Activated CD4-positive, alpha-beta T cell treated with anti-CD3 and anti-CD28 coated beads, Interleukin-2, amount 50 U/mL, for 48 hours (primary cell): ENCODE results near the gene NUDT3.
A peak's percentile ranks its signal among the peaks of the same experiment; 100 is the strongest.
"Not testable (repeated sequence)": the region's sequence is repeated elsewhere in the genome, so short reads cannot be mapped to it uniquely, and the experiment has no call there.

Experiments
- DNase-seq, 2 experiments: peaks; one replicate each; pipeline ENCODE4 v3.0.0-alpha.2; 2020

The NUDT3 gene

DNA sequence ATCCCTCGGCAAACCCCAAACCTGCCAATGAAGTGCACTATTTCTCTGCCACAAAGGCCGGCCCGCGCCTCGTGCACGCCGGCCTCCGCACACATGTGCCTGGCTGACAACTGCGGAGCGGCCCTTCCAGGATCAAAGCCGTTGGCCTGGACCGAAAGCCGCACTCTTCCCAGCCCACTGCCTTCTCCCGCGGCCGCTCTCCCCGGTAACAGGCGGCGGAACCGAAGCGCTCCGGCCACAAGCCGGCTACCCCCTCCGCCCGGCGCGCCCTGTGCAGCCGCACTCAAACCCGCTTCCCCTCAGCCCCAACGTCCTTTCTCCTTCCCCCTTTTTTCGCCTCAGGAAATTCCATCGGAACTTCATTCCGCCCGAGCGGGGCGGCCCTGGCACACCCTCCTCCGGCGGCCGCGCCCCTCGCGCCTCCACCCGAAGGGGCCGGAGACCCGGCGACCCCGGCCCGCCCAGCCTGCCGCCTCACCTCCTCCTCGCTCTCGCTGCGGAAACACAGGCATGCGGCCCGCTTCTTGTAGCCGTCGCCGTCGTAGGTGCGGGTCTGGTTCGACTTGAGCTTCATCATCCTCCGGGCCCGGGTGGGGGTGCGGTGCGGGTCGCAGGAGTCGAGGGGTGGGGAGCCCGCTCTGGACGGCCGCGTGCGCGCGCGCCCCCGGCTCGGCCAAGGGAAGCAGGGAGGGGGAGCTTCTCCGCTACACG is 528 bp downstream of the NUDT3 start:
- peak; percentile 50 to 61 for DNase-seq

DNA sequence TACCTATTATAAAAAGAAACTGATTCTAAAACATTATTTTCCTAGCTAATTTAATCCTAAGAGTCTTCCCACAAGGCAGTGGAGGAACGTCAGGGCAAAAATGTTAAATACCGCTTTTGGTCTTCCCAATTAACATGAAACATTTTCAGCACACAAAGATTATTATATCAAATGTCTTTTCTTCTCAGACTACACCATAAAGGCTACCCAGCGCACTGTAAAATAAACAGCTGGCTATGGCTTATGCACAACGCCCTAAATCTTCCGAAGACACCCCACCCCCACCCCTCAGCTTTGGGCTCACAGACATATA is 1.0 kb downstream of the NUDT3 start:
- no peak for DNase-seq

DNA sequence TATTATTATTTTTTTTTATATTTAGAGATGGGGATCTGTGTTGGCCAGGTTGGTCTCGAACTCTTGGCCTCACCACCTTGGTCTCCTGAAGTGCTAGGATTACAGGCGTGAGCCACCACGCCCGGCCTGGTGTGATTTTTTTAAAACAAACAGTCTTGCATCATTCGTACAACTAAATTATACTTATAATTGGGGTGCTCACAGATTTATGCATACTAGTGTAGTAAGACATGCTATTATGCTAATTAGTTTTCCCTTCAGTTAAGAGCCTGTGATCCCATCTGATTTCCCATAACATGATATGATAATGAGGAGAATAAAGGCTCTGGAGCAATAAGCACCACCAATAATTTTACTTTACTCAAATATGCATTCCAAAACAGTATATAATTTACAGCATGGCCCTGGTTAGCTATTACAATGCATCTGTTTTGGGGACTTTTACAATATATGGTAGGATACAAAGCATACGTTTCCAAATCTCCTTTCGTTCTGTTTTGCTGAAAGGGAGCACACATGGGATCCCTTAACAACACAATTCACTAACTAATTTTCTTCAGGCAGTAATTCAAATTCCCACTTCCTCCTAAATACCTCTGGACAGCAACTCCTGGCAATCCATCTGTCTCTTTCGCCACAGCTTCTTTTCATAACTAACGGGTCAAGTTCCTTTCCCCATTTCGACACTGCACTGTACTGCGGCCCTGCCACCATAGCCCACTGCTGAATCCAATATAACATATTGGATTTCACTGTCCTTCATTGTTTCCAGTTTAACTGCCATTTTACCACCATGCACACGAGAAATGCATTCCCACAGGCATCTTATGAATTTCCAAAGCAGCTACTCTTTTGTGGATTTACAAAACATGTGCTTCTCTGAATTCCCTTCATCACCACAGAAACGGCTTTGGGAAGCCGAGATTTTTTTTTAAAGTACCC is 1.7 kb downstream of the NUDT3 start:
- DNase-seq: no peak

DNA sequence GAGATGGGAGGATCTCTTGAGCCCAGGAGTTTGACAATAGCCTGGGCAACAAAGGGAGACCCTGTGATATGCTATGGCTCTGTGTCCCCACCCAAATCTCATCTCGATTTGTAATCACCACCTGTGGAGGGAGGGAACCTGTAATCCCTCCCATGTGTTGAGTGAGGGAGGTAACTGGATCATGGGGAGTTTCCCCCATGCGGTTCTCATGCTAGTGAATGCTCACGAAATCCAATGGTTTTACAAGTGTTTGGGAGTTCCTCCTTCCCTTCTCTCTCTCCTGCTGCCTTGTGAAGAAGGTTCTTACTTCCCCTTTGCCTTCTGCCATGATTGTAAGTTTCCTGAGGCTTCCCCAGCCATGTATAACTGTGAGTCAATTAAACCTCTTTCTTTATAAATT is 3.4 kb downstream of the NUDT3 start:
- DNase-seq: no peak

DNA sequence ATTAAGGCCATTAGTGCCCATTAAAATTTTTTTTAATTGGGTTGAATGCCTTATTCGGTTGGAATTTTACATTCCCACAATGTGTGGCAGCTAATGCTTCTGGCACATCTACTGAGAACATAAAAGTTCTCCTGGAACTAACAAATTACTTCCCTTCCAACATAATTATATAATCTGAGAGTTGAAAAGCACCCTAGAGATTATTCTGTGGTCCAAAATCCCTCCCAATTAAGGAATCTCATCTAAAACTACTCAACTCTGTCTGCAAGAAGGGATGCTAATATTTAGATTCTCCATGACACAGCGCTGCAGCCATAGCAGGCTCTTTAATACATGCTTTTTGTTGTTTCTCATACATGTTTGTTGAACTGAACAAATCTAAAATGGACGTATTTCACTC is 4.0 kb downstream of the NUDT3 start:
- DNase-seq: no peak

DNA sequence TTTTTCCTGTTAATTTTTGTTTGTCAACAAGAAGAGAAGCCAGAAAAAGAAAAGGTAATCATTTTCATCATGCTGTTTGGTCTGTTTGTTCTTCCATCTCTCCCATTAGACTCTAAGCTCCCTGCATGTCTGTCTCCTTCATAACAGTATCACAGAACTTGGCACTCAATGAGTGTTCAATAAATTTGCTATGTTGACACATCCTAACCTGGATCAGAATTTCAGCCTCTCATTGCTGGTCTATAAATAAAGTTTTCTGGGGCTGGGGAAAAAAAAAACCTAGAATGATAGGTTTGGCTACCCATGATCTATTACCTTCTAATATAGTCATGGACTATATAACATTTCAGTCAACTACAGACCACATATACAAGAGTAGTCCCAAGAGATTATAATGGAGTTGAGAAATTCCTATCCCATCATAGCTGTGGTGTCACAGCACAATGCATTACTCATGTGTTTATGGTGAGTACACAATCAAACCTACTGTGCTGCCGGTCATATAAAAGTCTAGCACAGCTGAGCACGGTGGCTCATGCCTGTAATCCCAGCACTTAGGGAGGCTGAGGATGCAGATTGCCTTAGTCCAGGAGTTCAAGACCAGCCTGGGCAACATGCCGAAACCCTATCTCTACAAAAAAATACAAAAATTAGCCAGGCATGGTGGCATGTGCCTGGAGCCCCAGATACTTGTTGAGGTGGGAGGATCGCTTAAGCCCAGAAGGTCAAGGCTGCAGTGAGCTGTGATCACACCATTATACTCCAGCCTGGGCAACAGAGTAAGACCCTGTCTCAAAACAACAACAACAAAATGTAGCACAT is 5.9 kb downstream of the NUDT3 start:
- no peak for DNase-seq

DNA sequence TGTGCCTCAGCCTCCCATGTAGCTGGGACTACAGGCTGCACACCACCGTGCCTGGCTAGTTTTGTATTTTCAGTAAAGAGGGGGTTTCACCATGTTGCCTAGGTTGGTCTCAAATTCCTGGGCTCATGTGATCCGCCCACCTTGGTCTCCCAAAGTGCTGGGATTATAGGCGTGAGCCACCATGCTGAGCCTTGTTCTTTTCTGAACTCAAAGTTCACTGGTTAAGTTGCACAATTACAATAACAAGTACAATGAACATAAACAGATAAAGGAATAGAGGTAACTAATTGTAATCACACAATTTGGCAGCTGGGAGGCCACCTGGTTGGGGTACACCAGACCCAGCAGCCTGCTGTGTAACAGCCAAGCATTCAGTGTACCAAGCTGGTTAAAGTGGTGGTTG is 6.7 kb downstream of the NUDT3 start:
- no peak for DNase-seq

DNA sequence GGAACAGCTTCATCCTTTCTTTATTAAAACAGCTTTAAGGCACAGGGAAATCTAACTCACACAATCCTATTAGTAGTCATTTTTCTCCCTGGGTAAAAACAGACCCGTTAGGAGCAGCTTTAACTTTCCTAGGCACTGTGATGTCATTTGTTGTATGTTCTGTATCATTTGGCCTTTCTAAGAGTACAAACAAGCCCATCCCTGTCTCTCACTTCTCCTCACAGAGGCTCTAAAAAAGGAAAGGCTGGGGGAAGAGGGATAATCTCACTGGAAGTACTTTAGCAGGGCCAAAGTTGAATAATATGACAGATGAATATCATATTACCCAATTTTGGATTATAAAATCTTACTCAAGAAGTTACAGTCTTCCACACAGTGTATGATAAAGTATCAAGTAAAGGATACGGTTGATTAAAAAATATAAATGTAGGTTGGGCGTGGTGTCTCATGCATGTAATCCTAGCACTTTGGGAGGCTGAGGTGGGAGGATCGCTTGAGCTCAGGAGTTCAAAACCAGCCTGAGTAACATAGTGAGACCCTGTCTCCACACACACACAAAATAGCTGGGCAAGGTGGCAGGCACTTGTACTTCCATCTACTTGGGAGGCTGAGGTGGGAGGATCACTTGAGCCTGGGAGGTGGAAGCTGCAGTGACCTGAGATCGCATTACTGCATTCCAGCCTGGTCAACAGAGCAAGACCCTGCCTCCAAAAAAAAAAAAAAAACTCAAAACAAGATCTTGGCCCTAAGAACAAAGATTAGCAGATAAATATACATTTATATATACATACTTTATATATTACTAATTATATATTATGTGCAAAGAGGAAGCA is 7.9 kb downstream of the NUDT3 start:
- DNase-seq: no peak

DNA sequence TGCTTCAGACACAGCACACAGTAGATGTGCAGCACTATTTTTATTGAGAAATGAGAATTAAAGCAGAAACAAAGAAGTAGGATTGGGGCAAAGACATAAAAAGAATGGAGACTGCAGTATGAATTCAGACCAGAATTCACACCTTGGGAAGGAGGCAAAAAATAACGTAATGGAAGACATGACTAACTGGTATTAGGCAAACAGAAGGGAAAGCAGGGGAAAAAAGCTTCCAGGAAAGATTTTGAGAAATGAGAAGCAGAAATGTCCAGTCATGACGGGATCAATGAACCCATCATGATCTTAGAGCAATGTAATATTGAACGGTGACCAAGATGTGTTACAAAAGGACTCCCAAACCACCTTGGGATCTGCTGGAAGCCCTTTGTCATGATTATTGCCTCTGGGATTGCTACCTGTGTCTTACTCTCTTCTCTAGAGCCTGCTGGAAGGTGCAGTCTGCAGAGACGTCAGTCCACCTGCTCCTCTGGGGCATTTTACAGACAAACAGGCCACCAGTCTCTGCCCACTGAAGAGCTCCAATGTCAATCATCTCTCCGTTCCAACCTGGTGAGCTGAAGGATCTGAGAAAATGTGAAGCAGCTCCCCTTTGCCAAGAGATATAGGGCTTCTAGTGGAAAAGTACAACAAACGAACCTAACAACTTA is 8.7 kb downstream of the NUDT3 start:
- DNase-seq: no peak

DNA sequence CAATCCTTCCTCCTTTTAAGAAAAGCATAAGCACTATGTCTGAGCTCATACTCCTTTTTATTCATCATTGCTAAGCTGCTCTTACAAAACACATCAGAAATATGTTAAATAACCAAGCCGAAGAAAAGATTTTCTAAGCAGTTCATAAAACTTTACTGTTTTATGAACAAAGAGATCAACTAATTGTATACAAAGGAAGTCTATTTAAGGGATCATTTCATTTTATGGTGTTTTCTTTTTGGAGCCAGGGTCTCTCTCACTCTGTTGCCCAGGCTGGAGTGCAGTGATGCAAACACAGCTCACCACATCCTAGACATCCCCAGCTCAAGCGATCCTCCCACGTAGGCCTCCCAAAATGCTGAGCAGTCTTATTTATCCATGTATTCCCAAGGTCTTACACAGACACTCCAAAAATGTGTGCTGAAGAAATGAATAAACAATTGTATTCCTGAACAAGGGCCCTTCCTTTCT is 9.3 kb downstream of the NUDT3 start:
- no peak for DNase-seq

DNA sequence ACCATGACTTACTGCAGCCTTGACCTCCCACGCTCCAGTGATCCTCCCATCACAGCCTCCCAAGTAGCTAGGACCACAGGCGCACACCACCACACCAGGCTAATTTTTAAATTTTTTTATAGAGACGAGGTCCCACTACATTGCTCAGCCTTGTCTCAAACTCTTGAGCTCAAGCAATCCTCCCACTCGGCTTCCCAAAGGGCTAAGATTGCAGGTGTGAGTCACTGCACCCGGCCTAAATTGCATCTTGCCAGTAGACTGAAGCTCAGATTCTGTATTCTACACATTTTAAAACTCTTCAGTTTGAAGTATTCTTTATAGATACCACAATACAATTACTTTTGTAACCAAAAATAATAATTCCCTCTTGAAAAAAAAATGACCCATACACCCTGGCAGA is 11.4 kb downstream of the NUDT3 start:
- DNase-seq: no peak

DNA sequence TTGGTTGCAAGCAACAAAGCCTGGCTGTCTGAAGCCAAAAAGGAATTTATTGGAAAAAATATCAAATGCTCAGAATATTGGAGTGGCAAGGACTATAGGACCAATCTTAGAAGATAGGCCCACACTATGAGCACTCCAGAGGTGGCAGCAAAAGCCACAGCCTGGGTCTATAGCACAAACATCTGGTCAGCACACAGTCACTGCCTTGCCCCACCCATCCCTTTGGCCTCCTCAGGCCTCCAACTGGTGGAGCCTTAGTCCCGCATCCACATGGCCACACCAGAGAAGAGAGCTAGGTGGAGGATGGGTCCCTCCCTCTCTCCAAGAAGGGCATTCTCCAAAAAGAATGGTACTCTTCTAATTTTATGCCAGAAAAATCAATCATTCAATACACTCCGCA is 14.0 kb downstream of the NUDT3 start:
- no peak for DNase-seq

DNA sequence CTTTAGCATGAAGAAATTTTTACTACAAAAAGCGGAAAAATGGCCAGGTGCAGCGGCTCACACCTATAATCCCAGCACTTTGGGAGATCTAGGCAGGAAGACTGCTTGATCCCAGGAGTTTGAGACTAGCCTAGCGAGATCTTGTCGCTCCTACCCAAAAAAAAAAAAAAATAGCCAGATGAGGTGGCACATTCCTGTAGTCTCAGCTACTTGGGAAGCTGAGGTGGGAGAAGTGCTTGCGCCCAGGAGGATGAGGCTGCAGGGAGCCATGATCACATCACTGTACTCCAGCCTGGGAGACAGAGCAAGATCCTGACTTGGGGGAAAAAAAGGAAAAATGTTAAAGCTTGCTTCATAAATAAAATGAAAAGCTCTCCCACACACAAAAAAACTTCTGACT is 14.5 kb downstream of the NUDT3 start:
- DNase-seq: no peak

DNA sequence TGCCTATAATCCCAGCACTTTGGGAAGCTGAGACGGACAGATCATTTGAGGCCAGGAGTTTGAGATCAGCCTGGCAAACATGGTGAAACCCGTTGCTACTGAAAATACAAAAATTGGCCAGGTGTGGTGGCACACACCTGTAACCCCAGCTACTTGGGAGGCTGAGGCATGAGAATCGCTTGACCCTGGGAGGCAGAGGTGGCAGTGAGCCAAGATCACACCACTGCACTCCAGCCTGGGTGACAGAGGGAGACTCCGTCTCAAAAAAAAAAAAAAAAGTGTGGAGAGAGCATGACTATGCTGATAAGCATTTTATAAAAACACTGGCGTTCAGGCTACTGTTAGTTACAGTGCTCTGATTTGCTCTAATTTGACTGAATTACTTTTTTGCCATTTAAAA is 14.9 kb downstream of the NUDT3 start:
- DNase-seq: not testable (repeated sequence)

DNA sequence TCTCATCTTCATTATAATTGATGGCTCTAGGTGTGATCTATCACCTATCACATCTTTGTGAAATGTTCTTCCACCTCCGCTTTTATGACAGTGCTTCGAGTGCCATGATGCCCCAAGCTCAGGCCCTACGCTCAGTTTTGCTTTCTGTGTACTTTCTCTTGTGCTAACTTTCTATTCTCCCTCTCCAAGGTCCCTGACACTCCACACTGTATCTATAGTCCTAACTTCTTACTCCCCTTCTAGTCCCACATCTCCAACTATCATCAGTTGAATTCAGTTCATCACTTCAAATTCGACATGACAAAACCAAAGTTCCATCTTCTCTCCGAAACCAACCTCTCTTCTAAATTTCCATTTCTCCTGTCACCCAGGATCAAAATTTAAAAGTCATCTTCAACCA is 16.6 kb downstream of the NUDT3 start:
- DNase-seq: no peak

DNA sequence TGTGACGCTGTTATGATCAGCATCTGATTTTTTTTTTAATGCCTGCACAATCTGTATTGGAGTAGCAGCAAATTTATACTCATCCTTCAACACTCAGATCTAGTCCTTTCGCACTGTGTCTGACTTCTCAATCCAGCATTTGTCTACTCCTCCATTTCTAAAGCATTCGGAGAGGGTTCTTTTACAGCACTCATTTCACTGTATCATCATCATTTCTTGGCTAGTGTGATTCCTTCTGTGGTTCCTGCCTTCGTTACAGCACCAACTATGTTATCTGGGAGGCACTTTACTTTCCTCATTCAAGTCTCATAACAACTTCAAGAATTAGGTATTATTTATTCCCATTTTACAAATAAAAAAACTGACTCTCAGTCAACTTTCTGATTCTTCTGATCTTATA is 18.0 kb downstream of the NUDT3 start:
- DNase-seq: no peak

DNA sequence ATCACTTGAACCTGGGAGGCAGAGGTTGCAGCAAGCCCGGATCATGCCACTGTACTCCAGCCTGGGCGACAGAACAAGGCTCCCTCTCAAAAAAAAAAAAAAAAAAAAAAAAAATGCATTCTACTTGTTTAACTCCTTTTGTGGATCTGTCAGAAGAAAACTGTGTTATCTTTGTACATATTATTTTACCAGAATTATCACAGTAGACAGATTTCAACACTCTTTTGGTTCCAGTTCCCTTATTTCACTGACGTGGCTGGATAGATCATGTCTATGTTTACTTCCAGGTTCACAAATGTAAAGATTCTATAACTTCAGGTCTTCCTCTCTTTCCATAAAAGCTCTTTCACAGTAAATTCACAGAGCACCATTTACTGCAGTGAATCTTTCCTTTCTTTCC is 18.4 kb downstream of the NUDT3 start:
- DNase-seq: no peak

DNA sequence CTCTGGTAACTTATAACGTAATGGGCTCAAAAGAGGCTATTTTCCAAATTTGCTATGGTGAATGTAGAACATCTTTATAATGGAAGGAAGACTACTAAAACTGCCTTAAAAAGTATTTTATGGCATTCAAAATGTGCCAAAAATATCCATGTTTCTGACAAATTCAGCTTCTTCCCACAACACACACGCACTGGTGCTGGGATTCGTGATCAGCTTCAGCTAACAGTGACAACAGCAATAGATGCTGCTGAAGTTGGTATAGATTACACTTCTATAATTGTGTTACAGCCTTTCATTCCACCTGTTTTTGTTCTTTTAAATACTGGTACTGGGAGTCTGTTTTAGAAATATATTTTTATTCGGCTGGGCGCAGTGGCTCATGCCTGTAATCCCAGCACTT is 19.0 kb downstream of the NUDT3 start:
- no peak for DNase-seq

DNA sequence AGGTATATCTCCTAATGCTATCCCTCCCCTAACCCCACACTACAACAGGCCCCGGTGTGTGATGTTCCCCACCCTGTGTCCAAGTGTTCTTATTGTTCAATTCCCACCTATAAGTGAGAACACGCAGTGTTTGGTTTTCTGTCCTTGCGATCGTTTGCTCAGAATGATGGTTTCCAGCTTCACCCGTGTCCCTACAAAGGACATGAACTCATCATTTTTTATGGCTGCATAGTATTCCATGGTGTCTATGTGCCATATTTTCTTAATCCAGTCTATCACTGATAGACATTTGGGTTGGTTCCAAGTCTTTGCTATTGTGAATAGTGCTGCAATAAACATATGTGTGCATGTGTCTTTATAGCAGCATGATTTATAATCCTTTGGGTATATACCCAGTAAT is 20.6 kb downstream of the NUDT3 start:
- not testable (repeated sequence) for DNase-seq

DNA sequence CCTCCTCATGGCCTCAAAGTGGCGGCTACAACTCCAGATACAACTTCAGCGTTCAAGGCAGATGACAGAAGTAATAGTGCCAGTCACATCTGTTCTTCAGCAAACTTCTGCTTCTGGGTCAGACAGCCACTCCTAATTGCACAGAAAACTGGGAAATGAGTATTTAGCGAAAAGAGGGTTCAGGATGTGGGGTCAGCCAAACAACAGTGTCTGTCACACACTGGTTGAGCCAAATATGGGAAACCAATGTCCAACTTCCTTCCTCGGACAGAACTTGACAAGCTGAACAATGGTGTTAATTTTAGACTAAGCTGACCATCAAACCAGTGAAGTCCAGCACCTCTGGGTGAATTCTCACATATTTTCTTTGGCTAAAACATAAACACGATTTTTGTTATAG is 22.1 kb downstream of the NUDT3 start:
- no peak for DNase-seq

DNA sequence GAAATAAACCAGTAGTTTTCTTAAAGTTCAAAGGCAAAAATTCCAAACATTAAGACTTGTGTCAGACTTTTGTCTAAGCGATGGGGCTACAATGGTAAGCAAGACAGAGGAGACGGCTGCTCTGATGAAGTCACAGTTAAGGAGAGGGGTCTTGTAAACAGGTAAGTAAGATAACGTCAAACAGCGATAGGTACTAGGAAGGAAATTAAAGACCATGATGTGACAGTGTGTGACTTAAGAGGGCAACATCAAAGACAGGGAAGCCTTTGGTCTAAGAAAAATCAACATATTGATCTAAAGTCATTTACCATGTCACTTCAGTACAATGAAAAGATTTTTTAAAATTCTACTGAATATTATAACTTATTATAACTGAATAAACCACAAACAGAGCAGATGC is 23.1 kb downstream of the NUDT3 start:
- DNase-seq: no peak

DNA sequence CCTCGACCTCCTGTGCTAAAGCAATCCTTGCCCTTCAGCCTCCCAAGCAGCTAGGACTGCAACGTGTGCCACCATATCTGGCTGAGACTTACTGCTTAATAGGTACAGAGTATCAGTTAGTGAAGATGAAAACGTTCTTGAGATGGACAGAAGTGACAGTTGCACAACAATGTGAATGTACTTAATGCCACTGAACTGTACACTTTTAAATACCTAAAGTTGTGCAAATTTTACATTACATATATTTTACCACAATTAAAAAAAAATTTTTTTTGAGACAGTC is 25.9 kb downstream of the NUDT3 start:
- DNase-seq: no peak
